ENCODE measurements around the gene ANKMY1. TPM values are rescaled to one million over a fixed set of nuclear protein-coding genes. Genes with fewer than 3 reads are reported as not detected.

The ANKMY1 gene
- polyA plus RNA-seq, 1 experiment: 2.9 TPM

- DNase-seq (ENCODE audit: low read depth, low spot score): no peak
- TF ChIP-seq CTCF (IDR thresholded peaks at IDR 0.05; ENCODE audit: low read depth, low read length): no peak
- Histone ChIP-seq H3K4me3 (ENCODE audit: low read depth, low read length) (no peak overlapping the region), H3K27ac (ENCODE audit: low read depth, low read length) (no peak overlapping the region), H3K9me3 (ENCODE audit: control insufficient read depth, insufficient read depth, low read length) (no peaks in the 10 kb centered on the region; the same call in 1 of the 2 replicates), H3K27me3 (ENCODE audit: control insufficient read depth, insufficient read depth, low read length) (no peaks in the 10 kb centered on the region)
- CTCF ChIA-PET: no interaction called here
- POLR2A ChIA-PET: no interaction called here
Measured at GRCh38 chr2:240460781-240461431, 96.9 kb downstream of the ANKMY1 start.

- POLR2A ChIA-PET: no interaction called here
- CTCF ChIA-PET: no interaction called here
- DNase-seq (ENCODE audit: low read depth, low spot score): no peak
Measured at GRCh38 chr2:240460253-240460711, 97.5 kb downstream of the ANKMY1 start.

GRCh38 chr2:240459401-240460252 lies 98.2 kb downstream of the ANKMY1 start:
- POLR2A ChIA-PET: no interaction called here
- CTCF ChIA-PET: no interaction called here
- H3K9me3 ChIP-seq (ENCODE audit: control insufficient read depth, insufficient read depth, low read length): no peaks in the 10 kb centered on the region; the same call in 1 of the 2 replicates

More at GRCh38 chr2:240460253-240460711, 97.5 kb downstream of the ANKMY1 start:
- H3K27ac ChIP-seq (ENCODE audit: low read depth, low read length): no peak overlapping the region
- no peak overlapping the region for H3K4me3 ChIP-seq (ENCODE audit: low read depth, low read length)
- no peaks in the 10 kb centered on the region; the same call in 1 of the 2 replicates for H3K9me3 ChIP-seq (ENCODE audit: control insufficient read depth, insufficient read depth, low read length)
- TF ChIP-seq CTCF (IDR thresholded peaks at IDR 0.05; ENCODE audit: low read depth, low read length): no peak
- no peaks in the 10 kb centered on the region for H3K27me3 ChIP-seq (ENCODE audit: control insufficient read depth, insufficient read depth, low read length)

GRCh38 chr2:240458900-240459391 lies 98.8 kb downstream of the ANKMY1 start:
- Histone ChIP-seq H3K27me3 (ENCODE audit: control insufficient read depth, insufficient read depth, low read length) (no peaks in the 10 kb centered on the region), H3K9me3 (ENCODE audit: control insufficient read depth, insufficient read depth, low read length) (no peaks in the 10 kb centered on the region; the same call in 1 of the 2 replicates), H3K27ac (ENCODE audit: low read depth, low read length) (no peak overlapping the region), H3K4me3 (ENCODE audit: low read depth, low read length) (no peak overlapping the region)
- ChIA-PET POLR2A (no interaction called here), CTCF (no interaction called here)
- no peak for TF ChIP-seq CTCF (IDR thresholded peaks at IDR 0.05; ENCODE audit: low read depth, low read length)
- DNase-seq (ENCODE audit: low read depth, low spot score): no peak

More at GRCh38 chr2:240459401-240460252, 98.2 kb downstream of the ANKMY1 start:
- no peak for TF ChIP-seq CTCF (IDR thresholded peaks at IDR 0.05; ENCODE audit: low read depth, low read length)
- H3K27ac ChIP-seq (ENCODE audit: low read depth, low read length): no peak overlapping the region
- DNase-seq (ENCODE audit: low read depth, low spot score): no peak
- no peak overlapping the region for H3K4me3 ChIP-seq (ENCODE audit: low read depth, low read length)
- no peaks in the 10 kb centered on the region for H3K27me3 ChIP-seq (ENCODE audit: control insufficient read depth, insufficient read depth, low read length)

Measured in AG04450 (cell line).